ENCODE results near the gene EIF2B4. TPM values are rescaled to one million over a fixed set of nuclear protein-coding genes. Genes with fewer than 3 reads are reported as not detected.

EIF2B4 gene
- total and polyA plus RNA-seq, 2 donors (not counting 1 experiment from before 2014, with no cell fraction given): 28.6 to 29.8 TPM

DNA sequence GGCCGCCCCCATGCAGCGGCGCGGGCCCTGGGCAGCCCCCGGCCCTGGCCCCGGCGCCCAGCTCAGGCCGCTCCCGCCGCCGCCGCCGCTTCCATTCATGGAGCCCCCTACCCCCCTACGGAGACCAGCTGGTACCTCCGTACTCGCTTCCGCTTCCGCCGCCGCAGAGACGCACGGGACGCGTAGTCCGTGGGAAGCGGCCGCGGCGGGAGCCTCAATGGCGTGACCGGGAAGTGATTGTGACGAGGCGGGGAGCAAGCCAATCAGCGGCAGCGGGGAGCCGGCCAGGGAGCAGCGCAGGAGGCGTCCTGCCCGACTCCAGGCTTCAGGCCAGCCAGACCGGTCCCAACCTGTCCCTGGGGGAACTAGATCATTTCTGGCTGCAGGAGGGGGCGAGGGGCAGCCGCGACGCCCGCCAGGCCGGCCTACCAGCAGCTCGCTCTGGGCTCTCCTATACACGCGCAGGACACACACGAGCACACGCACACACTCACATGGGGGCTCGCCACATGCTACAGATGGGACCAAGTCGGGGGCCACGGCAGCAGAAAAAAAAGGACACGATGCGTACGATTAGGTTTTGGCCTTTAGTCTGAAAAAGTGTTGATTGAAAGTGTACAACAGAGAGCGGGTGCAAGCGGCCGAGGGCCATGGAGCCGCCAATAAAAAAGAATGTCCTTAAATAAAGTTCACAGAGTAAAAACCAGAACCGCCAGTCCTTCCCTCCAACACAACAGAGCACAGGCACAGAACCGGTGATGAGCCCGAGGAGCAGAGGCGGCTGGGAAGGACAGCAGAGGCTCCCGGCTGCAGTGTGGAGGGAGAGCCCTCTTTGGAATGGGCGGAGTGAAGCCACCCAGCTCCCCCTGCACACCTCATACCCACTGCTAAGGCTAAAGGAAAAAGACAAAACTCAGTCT is 10.7 kb upstream of the EIF2B4 start, which contains the start of gene ZNF513:
Gene ZNF513, minus strand, starts transcription at position 109 of the 920 bp plus-strand sequence. CDS start 208 bp downstream, outside the sequence.
- H3K9me3 ChIP-seq (ENCODE audit: control insufficient read depth, insufficient read depth, low read depth, low read length): no peaks in the 10 kb centered on the region
- H3K9ac ChIP-seq (ENCODE audit: insufficient read depth, low read length): peak within 1 kb of the TSS; percentile 90
- peaks cover 37% of the 10 kb centered on the region for H3K36me3 ChIP-seq (ENCODE audit: control insufficient read depth, insufficient read depth, low read length)
- peaks cover 17% of the 10 kb centered on the region for H3K79me2 ChIP-seq (ENCODE audit: control insufficient read depth, insufficient read depth, low read length)
- H3K27me3 ChIP-seq (ENCODE audit: control insufficient read depth, insufficient read depth, low read length): no peaks in the 10 kb centered on the region
- peaks cover 3% of the 10 kb centered on the region for H3K4me1 ChIP-seq (ENCODE audit: control insufficient read depth, extremely low read depth, insufficient read depth, low read length)
- peak within 1 kb of the TSS; percentile 100 for H3K4me2 ChIP-seq (ENCODE audit: extremely low read depth, insufficient read depth, low read length)
- TF ChIP-seq, protein P1, sequence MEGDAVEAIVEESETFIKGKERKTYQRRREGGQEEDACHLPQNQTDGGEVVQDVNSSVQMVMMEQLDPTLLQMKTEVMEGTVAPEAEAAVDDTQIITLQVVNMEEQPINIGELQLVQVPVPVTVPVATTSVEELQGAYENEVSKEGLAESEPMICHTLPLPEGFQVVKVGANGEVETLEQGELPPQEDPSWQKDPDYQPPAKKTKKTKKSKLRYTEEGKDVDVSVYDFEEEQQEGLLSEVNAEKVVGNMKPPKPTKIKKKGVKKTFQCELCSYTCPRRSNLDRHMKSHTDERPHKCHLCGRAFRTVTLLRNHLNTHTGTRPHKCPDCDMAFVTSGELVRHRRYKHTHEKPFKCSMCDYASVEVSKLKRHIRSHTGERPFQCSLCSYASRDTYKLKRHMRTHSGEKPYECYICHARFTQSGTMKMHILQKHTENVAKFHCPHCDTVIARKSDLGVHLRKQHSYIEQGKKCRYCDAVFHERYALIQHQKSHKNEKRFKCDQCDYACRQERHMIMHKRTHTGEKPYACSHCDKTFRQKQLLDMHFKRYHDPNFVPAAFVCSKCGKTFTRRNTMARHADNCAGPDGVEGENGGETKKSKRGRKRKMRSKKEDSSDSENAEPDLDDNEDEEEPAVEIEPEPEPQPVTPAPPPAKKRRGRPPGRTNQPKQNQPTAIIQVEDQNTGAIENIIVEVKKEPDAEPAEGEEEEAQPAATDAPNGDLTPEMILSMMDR (conservative IDR thresholded peaks at IDR 0.05 in 1 of 2, IDR thresholded peaks at IDR 0.05 in 1 of 2; ENCODE audit: low read depth in 1 of 2, low read length in 2 of 2): no peak
- no peak for TF ChIP-seq EZH2 (IDR thresholded peaks at IDR 0.05; ENCODE audit: low read length, missing control alignments)
- peak within 1 kb of the TSS; percentile 99 for H3K27ac ChIP-seq (ENCODE audit: insufficient read depth, low read length)
- H3K4me3 ChIP-seq (replicated peaks in 1 of 4; ENCODE audit: control extremely low read depth in 1 of 4, insufficient read depth in 1 of 4, low read depth in 3 of 4, low read length in 4 of 4): peak within 1 kb of the TSS; percentile 70 to 91 (median 84)
- H4K20me1 ChIP-seq (ENCODE audit: control insufficient read depth, extremely low read depth, insufficient read depth, low read length): no peaks in the 10 kb centered on the region
- H2AFZ ChIP-seq (ENCODE audit: low read length): no peak within 1 kb of the TSS
- peak; percentile 94 for DNase-seq (ENCODE audit: low read depth in 2 of 2)

GRCh38 chr2:27379836-27380625 is 9.9 kb upstream of the EIF2B4 start:
- peak overlapping the region; percentile 99 for H3K27ac ChIP-seq (ENCODE audit: insufficient read depth, low read length)
- no peaks in the 10 kb centered on the region for H3K9me3 ChIP-seq (ENCODE audit: control insufficient read depth, insufficient read depth, low read depth, low read length)
- no peaks in the 10 kb centered on the region for H3K27me3 ChIP-seq (ENCODE audit: control insufficient read depth, insufficient read depth, low read length)
- peaks cover 43% of the 10 kb centered on the region for H3K36me3 ChIP-seq (ENCODE audit: control insufficient read depth, insufficient read depth, low read length)
- H3K79me2 ChIP-seq (ENCODE audit: control insufficient read depth, insufficient read depth, low read length): peaks cover 19% of the 10 kb centered on the region
- peak overlapping the region; percentile 90 for H3K9ac ChIP-seq (ENCODE audit: insufficient read depth, low read length)
- no peaks in the 10 kb centered on the region for H4K20me1 ChIP-seq (ENCODE audit: control insufficient read depth, extremely low read depth, insufficient read depth, low read length)
- peak overlapping the region; percentile 70 to 91 (median 84) for H3K4me3 ChIP-seq (replicated peaks in 1 of 4; ENCODE audit: control extremely low read depth in 1 of 4, insufficient read depth in 1 of 4, low read depth in 3 of 4, low read length in 4 of 4)
- H3K4me1 ChIP-seq (ENCODE audit: control insufficient read depth, extremely low read depth, insufficient read depth, low read length): peaks cover 3% of the 10 kb centered on the region
- peak; percentile 56 to 59 for DNase-seq (ENCODE audit: low read depth in 2 of 2)
- H2AFZ ChIP-seq (ENCODE audit: low read length): no peak overlapping the region
- TF ChIP-seq, protein P1 (conservative IDR thresholded peaks at IDR 0.05 in 1 of 2, IDR thresholded peaks at IDR 0.05 in 1 of 2; ENCODE audit: low read depth in 1 of 2, low read length in 2 of 2): no peak
- TF ChIP-seq EZH2 (IDR thresholded peaks at IDR 0.05; ENCODE audit: low read length, missing control alignments): no peak
- H3K4me2 ChIP-seq (ENCODE audit: extremely low read depth, insufficient read depth, low read length): peak overlapping the region; percentile 100

- Histone ChIP-seq H2AFZ (ENCODE audit: low read length) (no peak overlapping the region), H3K27ac (ENCODE audit: insufficient read depth, low read length) (peak overlapping the region; percentile 99), H4K20me1 (ENCODE audit: control insufficient read depth, extremely low read depth, insufficient read depth, low read length) (no peaks in the 10 kb centered on the region), H3K9ac (ENCODE audit: insufficient read depth, low read length) (peak overlapping the region; percentile 23), H3K9me3 (ENCODE audit: control insufficient read depth, insufficient read depth, low read depth, low read length) (no peaks in the 10 kb centered on the region), H3K27me3 (ENCODE audit: control insufficient read depth, insufficient read depth, low read length) (no peaks in the 10 kb centered on the region), H3K4me2 (ENCODE audit: extremely low read depth, insufficient read depth, low read length) (peak overlapping the region; percentile 100), H3K79me2 (ENCODE audit: control insufficient read depth, insufficient read depth, low read length) (peaks cover 21% of the 10 kb centered on the region), H3K4me1 (ENCODE audit: control insufficient read depth, extremely low read depth, insufficient read depth, low read length) (peaks cover 3% of the 10 kb centered on the region), H3K4me3 (replicated peaks in 1 of 4; ENCODE audit: control extremely low read depth in 1 of 4, insufficient read depth in 1 of 4, low read depth in 3 of 4, low read length in 4 of 4) (peak overlapping the region; percentile 70 to 91 (median 84)), H3K36me3 (ENCODE audit: control insufficient read depth, insufficient read depth, low read length) (peaks cover 42% of the 10 kb centered on the region)
- DNase-seq (ENCODE audit: low read depth in 2 of 2): no peak
- TF ChIP-seq, protein P1 (conservative IDR thresholded peaks at IDR 0.05 in 1 of 2, IDR thresholded peaks at IDR 0.05 in 1 of 2; ENCODE audit: low read depth in 1 of 2, low read length in 2 of 2): no peak
- no peak for TF ChIP-seq EZH2 (IDR thresholded peaks at IDR 0.05; ENCODE audit: low read length, missing control alignments)
Observed at GRCh38 chr2:27379383-27379835, 9.3 kb upstream of the EIF2B4 start.

Measured in fibroblast of lung (primary cell).